ENCODE results near the gene ORAI3. TPM values are rescaled to one million over a fixed set of nuclear protein-coding genes. Genes with fewer than 3 reads are reported as not detected.

ORAI3 gene
- total RNA-seq, 1 experiment from 2014 or later = 5.7 TPM

- no peak for TF ChIP-seq CTCF (conservative IDR thresholded peaks at IDR 0.05; ENCODE audit: low read depth, low read length)
- TF ChIP-seq EZH2 (IDR thresholded peaks at IDR 0.05; ENCODE audit: low read length, unreplicated experiment) = no peak
- TF ChIP-seq EZH2phosphoT487 (IDR thresholded peaks at IDR 0.05; ENCODE audit: borderline replicate concordance, low read length) = no peak
- Histone ChIP-seq H3F3A (ENCODE audit: low read length, unreplicated experiment) (no peaks in the 10 kb centered on the region), H3K4me2 (ENCODE audit: low read length) (peak overlapping the region; percentile 82), H3K36me3 (ENCODE audit: low read depth, low read length) (no peaks in the 10 kb centered on the region), H3K9me3 (ENCODE audit: low read length) (no peaks in the 10 kb centered on the region), H3K9me2 (replicated peaks; ENCODE audit: low read length) (no peaks in the 10 kb centered on the region), H3K9ac (ENCODE audit: low read length) (peak overlapping the region; percentile 68), H2AFZ (ENCODE audit: low read length) (peak overlapping the region; percentile 91), H3K27me3 (ENCODE audit: low read length) (no peaks in the 10 kb centered on the region), H3K79me2 (ENCODE audit: low read length) (no peaks in the 10 kb centered on the region), H3K4me3 (ENCODE audit: low read length) (peak overlapping the region; percentile 69), H3K4me1 (ENCODE audit: insufficient read depth, low read length) (peaks cover 2% of the 10 kb centered on the region; the same call in 1 of the 2 replicates), H3K27ac (ENCODE audit: low read length) (no peak overlapping the region), H4K20me1 (ENCODE audit: low read length) (no peaks in the 10 kb centered on the region)
- peak; percentile 62 for DNase-seq
- peak; percentile 96 for ATAC-seq
- intact Hi-C loops (cut with micrococcal nuclease) = loop anchor here (2.0 kb wide), 1 partner anchor 58 kb away; no protein-coding TSS in a partner anchor
- ChIA-PET CTCF (interaction anchor here (0.6 to 1.9 kb wide), 4 partner anchors 12 to 57 kb away, joined by 4 to 25 read pairs (median 4); partner anchors contain the start of gene ORAI3), POLR2A (ENCODE audit: unreplicated experiment) (interaction anchor here (0.6 kb wide), 1 partner anchor 57 kb away, joined by 4 read pairs; no protein-coding TSS in a partner anchor)
- BruUV-seq (replicated peaks) = no TSS peak
These were observed 46.6 kb upstream of the ORAI3 start for GRCh38 chr16:30902029-30902972.

GRCh38 chr16:30903002-30903401 lies 45.9 kb upstream of the ORAI3 start:
- POLR2A ChIA-PET (ENCODE audit: unreplicated experiment) = interaction anchor here (0.6 kb wide), 1 partner anchor 58 kb away, joined by 4 read pairs; no protein-coding TSS in a partner anchor
- no TSS peak for BruUV-seq (replicated peaks)

More at GRCh38 chr16:30903002-30903401, 45.9 kb upstream of the ORAI3 start:
- Histone ChIP-seq H3K4me2 (ENCODE audit: low read length) (no peak overlapping the region), H3K36me3 (ENCODE audit: low read depth, low read length) (no peaks in the 10 kb centered on the region), H2AFZ (ENCODE audit: low read length) (peak overlapping the region; percentile 86), H3K79me2 (ENCODE audit: low read length) (no peaks in the 10 kb centered on the region), H3K27me3 (ENCODE audit: low read length) (no peaks in the 10 kb centered on the region), H4K20me1 (ENCODE audit: low read length) (no peaks in the 10 kb centered on the region), H3K4me3 (ENCODE audit: low read length) (no peak overlapping the region), H3F3A (ENCODE audit: low read length, unreplicated experiment) (no peaks in the 10 kb centered on the region), H3K9me3 (ENCODE audit: low read length) (no peaks in the 10 kb centered on the region), H3K9me2 (replicated peaks; ENCODE audit: low read length) (no peaks in the 10 kb centered on the region), H3K27ac (ENCODE audit: low read length) (no peak overlapping the region), H3K9ac (ENCODE audit: low read length) (no peak overlapping the region), H3K4me1 (ENCODE audit: insufficient read depth, low read length) (no peaks in the 10 kb centered on the region; the same call in 1 of the 2 replicates)
- DNase-seq = no peak
- intact Hi-C loops (cut with micrococcal nuclease) = loop anchor here (2.0 kb wide), 1 partner anchor 58 kb away; no protein-coding TSS in a partner anchor
- TF ChIP-seq EZH2phosphoT487 (IDR thresholded peaks at IDR 0.05; ENCODE audit: borderline replicate concordance, low read length) (no peak), EZH2 (IDR thresholded peaks at IDR 0.05; ENCODE audit: low read length, unreplicated experiment) (no peak), CTCF (conservative IDR thresholded peaks at IDR 0.05; ENCODE audit: low read depth, low read length) (no peak)
- CTCF ChIA-PET = interaction anchor here (1.9 kb wide), 1 partner anchor 58 kb away, joined by 25 read pairs; no protein-coding TSS in a partner anchor
- no peak for ATAC-seq
